ENCODE results near the gene TNFAIP8.

Gene TNFAIP8

DNA sequence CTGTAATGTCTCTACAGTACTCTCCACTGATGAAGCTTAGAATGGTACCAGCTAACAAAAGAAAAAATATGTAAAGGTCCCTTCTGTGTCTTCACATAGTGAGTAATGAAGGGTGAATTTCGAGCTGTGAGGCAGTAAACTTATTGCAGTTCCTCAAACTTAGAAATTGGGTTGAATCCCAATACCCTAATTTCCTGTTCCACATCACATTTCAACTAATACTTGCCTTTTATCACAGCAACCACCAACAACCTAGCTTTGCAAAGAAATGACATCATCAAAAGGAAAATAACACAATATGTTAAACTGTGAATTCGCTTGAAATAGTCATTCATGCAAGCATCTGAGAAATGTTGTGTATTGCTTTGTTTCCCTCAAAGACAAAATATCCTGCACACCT, 9.4 kb upstream of the TNFAIP8 start:
- no peak for DNase-seq

DNA sequence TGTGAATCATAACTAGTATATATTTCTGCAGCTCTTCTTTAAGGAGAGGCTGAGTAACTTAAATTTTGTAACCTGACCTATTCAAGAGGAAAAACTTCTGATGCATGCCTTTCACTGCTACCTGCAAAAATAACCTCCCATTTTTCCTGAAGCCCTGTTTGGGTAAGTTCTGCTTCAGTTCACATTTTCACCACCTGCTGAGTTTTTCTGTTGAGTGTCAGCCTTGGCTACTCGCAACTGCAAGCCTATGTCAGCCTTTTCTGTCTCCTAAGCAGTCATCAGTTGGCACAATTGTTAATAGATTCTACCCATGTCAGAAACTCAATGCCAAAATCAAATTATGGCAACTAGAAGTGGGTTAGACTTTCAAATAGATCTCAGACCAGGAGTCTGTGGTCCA, 8.2 kb upstream of the TNFAIP8 start:
- DNase-seq, result no peak

DNA sequence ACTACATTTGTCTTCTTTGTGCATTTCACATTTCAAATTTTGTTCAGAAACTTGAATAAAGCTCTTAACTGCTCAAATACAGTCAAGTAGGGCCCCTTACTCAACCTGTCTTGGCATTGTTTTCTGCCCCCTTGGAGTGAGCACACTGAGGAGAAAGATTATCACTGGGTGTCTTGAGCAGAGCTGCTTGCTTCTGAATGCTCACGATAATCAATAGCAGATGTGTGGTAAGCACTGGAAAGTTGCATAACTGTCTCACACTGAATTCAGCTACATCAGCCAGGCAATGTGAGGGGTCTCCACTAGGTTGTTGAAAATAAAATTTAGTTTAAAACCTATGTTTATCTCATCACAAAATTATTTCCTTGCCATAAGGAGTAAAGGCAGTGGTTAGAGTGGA, 7.8 kb upstream of the TNFAIP8 start:
- DNase-seq, result no peak

DNA sequence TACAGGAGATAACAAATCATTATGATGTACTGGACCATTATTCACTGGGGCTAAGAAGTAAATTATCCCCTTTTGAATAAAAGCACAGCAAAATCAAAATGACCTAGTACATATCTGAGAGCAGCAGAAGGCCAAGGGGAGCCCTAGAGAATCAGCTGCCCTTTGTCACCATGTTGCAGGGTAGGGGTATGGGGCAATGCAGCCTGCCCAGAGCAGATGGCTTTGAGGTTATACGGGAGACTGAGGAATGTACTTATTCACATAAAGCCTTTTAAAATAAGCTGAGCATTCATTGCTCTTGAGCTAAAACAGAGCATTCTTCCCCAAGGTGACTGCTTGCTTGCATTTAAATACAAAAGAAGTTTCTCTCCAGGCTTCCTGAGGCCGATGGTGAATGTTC, 2.6 kb upstream of the TNFAIP8 start:
- DNase-seq, result no peak

DNA sequence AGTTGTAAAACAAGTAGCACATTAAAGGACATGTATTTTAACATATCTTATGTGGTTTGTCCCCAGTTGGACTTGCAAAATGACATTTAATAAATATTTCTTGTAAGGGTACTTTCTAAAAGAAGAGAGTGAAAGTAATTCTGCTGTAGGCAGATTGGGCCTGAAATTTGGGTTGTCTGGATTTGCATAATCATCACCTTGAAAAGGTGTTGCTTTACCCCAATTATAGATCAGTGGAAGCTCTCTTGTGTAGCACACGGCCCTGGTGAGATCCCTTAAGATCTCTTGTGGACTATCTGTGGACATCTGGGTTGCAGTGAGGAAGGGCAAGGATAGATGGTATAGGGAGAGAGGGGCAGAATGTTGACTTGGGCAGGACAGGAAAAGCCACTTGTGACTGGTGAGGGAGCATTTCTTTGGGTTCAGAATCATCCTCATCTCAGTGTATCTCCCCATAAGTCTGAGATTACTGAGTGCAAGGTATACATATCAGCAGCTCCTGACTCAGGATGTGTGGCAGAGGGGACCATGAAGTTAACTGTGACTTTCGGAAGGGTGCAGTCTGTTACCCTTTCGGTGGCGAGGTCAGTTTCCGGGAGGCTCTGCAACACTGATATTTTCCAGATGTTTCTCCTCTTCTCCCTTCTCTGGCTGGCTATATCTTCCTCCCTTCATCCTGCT, 2.0 kb upstream of the TNFAIP8 start:
- DNase-seq, result no peak

DNA sequence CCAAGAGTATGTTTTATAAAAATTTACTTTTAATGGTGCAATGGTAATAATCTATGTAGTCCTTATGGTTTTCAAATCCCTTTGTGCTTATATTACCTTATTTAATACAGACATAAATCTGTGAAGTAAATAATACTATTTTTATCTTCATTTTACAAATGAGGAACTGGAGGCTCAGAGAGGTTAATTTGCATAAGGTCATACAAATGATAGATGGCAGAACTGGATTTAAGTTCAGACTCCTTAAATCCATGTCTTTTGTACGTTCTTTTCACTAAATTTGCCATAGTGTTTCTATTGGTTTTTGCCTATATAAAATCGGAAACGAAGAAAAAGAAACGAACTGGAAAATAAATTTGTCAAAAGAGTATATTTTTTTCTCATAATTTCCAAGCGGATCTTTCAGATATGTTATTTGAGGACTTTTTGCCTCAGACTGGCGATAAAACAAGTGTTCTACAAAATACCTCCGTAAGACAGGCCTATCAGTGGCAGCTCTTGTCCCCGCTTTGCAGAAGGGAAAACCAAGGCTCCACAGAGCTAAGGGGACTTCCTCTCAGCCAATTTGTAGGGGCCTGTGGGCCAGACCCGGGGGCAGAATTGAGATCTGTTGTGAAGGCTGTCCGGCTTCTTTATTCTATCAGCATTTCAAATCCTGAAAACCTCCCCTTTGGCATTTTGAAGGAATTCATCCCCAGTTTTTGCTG, 1.1 kb upstream of the TNFAIP8 start:
- no peak for DNase-seq

DNA sequence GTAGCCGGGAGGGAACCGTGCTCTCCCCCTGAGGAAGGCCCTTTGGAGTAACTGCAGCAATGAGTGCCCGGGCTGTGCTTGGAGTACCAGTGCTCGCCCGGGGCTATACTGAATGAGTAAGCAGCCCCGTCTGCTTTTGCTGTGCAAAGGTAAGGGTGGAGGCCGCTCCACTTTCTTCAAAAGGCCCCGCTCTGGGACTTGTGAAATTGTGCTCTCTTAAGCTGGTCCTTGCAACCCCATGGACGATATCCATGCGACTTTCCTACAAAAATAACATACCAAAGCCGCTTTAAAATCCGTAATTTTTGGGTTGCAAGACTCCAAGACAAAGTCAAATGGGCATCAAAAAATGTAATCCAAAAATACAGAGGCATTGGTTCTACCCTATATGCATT, 578 bp upstream of the TNFAIP8 start:
- no peak for DNase-seq

DNA sequence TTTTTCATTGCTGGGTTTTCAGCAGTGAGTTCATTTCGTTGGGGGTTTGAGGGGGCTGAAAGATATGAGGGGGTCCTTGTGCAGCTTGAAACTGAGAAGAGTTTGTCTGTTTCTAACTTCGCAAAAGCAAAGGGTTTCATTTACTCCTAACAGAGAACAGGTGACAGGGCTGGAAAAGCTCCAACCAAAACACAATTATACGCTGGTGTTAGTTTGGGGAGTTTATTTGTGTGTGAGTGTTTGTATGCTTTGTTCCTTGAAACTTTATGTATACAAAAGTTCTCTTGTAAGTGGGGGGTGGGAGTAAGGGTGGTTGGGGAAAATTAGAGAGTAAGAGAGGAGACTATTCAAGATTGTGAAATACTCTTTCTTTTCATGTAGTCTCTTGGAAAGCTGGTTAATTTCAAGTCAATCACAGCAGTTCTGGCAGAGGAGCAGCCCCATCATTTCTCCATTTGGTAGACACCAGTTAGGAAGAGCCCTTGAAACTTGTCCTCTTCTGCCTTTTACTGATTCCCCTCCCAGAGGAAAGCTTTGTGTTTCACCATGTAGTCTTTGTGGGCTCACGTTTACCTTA, 881 bp downstream of the TNFAIP8 start:
- DNase-seq, result no peak

DNA sequence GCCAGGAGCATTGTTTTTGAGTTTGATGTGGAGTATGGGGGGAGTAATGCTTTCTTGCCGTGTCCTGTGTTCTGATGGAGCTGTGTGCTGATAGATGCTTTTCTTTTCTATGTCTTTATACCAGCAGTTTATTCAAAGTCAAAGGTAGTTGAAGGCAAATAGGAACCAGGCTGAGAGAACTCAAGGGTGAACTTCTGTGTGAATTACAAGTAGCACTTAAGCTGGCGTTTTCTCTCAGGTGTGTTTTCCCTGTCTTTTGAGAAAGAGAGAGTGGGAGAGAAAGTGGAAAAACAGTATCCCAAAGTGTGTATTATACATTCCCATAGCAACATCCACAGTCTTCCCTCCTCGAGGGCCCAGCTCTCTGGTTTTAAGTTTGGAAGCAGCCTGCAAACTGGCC, 1.5 kb downstream of the TNFAIP8 start:
- no peak for DNase-seq

DNA sequence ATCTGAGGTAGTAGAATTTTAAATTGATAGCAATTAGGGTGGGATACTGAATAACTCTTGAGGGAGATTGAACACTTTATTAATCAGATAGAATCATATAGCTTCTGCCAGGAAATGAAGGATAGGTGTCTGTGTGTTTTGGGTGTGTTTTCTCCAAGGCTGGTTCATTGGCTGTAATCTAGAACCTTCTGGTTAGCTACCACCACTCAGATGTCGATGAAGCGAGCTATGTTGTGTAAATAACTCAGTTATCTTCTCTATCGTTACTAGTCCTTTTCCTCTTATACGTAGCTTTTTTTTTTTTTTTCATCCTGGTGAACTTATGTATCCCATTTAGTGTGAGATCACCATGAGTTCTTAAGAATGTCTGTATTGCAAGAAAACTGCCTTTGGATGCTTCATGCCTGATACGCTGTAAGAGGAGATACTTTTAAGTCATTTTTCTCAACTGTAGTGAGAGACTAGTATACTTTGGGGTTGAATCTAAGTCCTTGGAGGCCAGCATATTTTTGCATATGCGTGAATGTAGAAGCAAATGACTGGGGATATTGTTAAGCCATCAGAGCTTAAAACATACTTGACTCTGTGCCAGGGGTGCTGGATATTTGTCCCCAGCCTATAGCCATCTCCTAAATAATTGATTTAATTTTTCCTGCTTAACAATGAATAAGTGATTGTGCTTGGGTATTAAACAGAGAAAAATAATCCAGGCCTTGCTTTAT, 2.1 kb downstream of the TNFAIP8 start:
- no peak for DNase-seq

DNA sequence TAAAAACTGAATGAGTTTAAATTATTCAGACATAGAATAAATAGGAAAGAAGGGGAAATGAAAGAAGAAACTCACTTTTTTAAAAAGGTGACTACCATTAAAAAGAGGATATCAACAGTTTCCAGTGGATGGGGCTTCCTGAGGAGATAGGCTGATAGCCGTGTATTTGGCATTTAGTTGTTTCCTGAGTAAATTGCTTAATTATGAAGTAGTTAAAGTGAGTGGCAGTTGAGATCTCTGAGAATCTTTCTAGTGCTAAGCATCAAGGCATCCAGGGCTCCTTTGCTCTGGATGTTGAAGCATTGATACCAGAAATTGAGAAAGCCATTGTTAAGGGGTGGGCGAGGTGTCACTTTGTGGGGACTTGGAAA, 2.7 kb downstream of the TNFAIP8 start:
- DNase-seq, result no peak

DNA sequence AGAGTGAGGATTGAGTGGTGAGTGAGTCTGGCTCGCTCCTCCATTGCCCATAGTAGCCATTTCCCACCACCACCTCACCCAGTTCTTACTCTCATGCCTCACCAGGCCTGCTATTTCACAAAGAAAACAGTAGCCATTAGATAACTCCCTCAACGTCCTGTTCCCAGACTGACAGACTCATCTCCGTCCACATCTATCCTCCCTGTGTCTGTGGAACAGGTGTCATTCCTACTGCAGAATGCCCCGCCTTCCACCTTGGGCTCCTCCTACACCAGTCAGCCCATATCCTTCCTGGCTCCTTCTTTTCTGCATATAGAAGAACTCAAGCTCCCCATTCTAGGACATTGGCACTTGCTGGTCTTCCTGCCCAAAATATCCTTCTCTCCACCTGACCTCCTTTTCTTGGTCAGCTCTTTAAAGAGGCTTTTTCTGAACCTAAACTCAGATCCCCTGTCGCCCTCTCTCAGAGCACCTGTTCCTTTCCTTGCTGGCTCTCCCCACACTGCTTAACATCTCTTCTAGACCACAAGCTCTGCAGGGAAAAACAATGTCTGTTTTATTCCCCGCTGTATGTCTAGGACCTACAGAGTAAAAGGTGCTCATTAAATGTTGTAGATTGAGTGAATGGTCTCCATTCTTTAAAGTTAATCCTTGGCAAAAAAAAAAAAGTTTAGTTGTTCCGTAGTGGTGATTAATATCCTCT, 3.2 kb downstream of the TNFAIP8 start:
- no peak for DNase-seq

DNA sequence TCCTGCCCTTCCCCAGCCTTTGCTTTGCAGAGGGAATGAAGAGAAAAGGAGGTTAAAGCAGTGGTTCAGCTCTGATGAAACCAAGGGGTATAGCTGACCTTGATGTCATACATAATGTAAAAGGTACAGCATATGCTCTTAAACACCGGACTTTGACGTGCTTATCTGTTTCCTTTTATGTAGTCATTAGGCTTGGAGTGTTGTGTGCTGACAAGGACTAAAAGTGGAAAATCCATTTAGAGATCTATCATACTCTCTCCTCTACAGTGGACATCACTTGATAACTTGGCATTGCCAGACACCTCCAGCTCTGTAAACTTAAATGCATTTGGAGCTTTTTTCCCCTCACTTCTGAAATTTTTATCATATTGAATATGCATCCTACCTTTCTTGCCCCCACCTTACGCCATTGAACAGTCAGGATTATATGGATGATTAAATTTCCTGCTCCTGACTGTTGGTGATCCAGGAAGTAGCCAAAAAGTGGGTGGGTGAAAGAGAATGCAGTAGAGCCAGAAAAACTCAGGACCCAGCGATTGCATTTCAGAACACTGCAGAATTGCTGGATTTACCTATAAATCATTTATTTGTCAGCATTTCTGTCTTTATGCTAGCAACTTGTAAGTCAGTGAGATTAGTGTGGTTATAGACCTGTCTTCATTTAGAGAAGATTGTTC, 4.1 kb downstream of the TNFAIP8 start:
- no peak for DNase-seq

DNA sequence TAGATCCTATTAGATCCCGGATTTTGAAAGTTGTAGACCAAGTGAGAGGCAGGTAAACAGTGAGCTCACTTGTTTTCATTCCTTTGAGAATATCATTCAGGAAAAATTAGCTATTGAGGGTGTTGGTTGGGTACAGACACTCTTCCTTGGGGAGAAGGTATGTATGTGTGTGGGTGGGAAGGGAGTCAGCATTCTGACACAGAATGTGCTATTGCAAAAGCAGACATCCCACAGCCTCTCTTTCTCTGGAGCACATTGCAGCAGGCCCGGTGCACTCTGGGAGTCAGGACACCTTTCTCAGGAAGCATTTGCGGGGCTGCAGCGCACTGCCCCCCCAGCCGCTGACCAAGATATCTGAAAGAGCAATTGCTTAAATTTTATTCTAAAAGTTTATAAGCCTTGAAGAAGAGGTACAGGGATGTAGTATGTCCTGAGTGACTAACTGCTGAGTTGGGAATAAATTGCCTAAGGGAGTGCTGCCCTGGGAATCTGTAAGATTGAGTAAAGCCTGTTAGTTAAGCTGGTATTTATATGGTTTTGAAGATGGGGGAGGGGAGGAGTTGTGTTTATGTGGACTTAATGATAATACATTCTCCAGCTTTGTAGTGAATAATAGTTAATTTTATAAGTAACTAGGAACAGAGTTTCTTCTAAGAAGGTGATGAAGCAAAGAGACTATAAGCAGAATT, 5.2 kb downstream of the TNFAIP8 start:
- DNase-seq, result no peak

DNA sequence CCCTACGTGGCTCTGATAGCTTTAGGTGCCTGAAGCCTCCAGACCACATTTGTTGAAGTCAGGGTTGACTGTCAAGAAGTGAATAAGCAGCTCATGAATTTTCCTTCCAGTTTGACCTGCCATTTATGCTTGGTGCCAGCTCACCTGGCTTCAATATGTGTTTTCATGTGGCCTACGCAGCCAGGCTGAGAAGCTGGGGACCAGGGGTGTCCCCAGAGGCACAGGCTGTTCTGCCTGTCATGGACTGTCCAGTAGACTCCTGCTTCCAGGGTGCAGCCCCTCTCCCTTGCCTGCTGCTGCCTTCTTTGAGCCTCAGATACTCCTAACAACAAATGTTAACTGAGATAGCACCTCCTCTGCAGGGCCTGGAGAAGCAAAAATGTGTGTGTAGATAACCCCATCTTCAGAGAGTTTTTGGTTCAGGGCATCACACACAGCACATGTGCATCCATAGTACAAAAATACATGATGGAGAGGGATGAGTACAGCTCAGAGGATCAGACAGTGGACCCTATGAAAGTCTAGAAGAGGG, 5.8 kb downstream of the TNFAIP8 start:
- DNase-seq, result no peak

DNA sequence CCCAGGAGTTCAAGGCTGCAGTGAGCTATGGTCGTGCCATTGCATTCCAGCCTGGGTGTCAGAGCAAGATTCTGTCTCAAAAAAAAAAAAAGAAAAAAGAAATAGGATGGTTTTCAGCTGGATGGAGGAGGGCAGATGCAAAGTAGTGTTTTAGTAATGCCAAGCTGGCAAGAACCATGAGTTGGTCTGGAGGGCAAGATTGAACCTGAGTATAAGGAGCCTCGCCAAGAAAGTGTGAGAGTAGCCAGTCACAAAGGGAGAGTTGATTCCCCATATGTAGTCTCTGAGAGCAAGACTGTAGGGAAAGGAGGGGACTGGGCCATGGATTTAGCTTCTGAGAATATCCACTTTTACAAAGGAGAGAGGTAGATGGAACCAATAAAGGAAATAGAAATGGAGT, 6.9 kb downstream of the TNFAIP8 start:
- DNase-seq, result no peak

DNA sequence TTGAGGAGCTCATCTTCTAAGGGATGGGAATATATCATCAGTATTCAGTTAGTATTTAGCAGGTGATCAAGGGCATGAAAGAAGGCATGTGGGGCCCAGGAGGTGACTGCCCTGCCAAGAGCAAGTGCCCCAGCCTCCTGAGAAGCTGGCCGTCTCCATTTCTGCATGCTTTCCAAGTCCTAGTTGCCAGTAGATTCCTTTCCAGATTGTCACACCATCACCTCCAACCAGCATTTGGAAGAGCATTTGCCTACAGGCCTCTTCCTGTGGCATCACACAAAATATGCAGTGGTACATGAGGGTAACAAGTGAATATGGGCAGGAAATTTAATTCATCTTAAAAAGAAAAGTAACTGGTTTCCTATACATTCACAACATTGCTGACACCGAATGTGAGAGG, 7.5 kb downstream of the TNFAIP8 start:
- DNase-seq, result no peak

DNA sequence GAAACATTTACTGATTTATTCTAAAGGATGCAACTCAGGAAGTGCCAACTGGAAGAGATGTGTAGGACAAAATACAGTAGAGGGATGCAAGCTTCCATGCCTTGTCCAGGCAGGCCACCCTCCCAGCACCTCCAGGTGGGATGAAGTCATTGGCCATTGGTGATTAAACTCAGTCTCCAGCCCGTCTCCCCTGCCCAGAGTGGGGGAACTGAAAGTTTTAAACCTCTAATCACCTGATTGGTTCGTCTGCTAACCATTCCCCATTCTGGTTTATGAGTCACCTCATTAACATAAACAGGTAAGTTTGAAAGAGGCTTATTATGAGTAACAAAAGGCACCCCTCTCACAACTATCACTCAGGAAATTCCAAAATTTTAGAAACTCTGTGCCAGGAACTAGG, 8.1 kb downstream of the TNFAIP8 start:
- DNase-seq, result no peak

DNA sequence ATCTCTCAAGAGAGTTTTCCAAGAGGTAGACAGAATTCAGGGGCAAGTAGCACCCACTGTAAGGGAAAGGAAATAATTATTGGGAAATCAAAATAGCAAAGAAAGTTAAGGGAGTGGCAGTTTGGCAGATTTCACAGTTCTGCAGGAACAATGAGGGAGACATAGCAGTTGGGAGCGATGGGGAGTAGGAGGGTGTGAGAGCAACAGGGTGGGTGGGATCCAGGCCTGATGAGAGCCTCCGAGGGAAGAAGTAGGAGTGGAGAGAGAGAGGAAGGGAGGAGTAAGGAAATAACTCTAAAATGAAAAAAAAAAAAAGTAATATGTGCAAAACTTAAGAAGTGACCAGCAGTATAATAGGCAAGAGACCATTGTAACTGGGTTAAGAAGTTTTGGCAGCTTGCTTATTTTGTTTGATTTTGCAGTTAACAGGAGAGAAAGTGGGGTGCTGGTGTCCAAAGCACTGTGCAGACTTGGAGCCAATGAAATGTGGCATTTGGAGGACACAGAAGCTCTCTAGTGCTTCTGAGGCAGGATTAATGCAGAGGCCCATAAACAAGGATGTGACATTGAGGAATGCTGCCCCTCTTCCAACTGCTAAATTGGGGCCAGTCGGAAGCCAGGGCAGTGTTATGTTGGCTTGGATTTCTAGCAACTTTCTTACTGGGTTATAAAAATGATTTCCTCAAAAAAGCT, 10.2 kb downstream of the TNFAIP8 start:
- no peak for DNase-seq

DNA sequence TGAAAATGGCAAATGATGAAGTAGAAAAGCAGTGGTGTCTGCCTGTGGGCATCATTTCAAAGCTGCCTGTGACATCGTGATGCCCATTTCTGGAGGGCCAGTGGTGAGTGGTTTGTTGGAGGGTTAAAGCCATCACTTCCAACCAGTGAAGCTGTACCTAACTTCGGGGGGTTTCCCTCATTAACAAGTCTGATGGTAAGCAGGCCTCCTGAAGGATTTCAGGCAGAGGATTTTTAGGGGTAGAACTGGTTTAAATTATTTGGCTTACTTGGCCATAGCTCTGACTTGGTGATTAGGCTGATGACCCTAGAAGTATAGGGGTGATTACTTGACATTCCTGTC, 10.7 kb downstream of the TNFAIP8 start:
- DNase-seq, result no peak
